Ishikawa (cell line): ENCODE results near the gene RNF220.

Experiments
- CEBPB ChIP-seq: IDR thresholded peaks from 2 replicates; pipeline ENCODE4 v1.6.1; 2012
- CREB1 ChIP-seq: IDR thresholded peaks from 2 replicates; pipeline ENCODE4 v1.6.1; 2012; ENCODE audit warnings: low read depth
- EP300 ChIP-seq: IDR thresholded peaks from 2 replicates; pipeline ENCODE4 v1.6.1; 2012; ENCODE audit warnings: borderline replicate concordance
- FOXM1 ChIP-seq: IDR thresholded peaks from 2 replicates; pipeline ENCODE4 v1.6.1; 2012; ENCODE audit warnings: low read depth, borderline replicate concordance
- MAX ChIP-seq: IDR thresholded peaks from 2 replicates; pipeline ENCODE4 v1.6.1; 2012
- REST ChIP-seq: IDR thresholded peaks from 2 replicates; pipeline ENCODE4 v1.6.1; 2012; ENCODE audit warnings: low read depth, mild to moderate bottlenecking
- TAF1 ChIP-seq: IDR thresholded peaks from 2 replicates; pipeline ENCODE4 v1.6.1; 2012; ENCODE audit warnings: low read depth, mild to moderate bottlenecking
- USF1 ChIP-seq: IDR thresholded peaks from 2 replicates; pipeline ENCODE4 v1.6.1; 2012
- YY1 ChIP-seq: IDR thresholded peaks from 2 replicates; pipeline ENCODE4 v1.6.1; 2012; ENCODE audit warnings: low read depth
- ZBTB7A ChIP-seq: IDR thresholded peaks from 2 replicates; pipeline ENCODE4 v1.6.1; 2012; ENCODE audit warnings: low read depth

DNA sequence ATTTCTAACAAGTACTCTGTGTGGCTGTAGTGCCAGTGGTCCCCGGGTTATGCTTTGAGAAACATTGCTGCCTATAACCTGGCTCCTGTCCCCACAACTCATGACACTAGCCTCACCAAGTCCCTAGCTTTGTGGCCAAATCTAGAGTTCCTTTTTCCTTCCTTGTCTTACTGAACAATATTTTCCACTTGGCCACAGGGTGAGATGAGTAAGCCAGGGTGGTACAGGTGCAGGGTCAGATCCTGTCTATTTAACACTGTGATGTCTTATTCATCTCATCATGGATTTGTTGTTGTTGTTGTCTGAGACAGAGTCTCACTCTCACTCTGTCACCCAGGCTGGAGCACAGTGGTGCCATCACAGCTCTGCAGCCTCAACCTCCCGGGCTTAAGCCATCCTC lies 288.1 kb downstream of the RNF220 start:
- TF ChIP-seq YY1 (no peak), EP300 (no peak), FOXM1 (no peak), MAX (no peak), REST (no peak), USF1 (no peak), CREB1 (no peak), TAF1 (no peak), CEBPB (no peak), ZBTB7A (no peak)
